ENCODE data around the gene ESPN. TPM values are rescaled to one million over a fixed set of nuclear protein-coding genes. Genes with fewer than 3 reads are reported as not detected.

The ESPN gene
- polyA plus RNA-seq, 1 experiment, result not detected

DNA sequence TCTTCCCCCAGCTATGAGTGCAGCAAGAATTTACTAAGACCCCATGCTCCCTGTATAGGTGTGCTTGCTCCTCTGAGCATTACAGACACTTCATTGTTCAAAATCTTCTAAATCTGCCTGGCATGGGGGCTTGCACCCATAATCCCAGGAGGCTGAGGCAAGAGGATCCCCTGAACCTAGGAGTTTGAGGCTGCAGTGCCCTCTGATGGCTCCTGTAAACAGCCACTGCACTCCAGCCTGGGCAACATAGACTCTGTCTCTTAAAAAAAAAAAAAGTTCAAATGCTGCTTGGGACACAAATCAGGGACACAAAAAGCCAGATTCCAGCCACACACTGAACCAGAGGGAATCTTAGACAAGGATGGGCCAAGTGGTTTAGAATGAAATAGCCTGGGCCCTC lies 27.6 kb upstream of the ESPN start:
- no peak overlapping the region for H3K4me3 ChIP-seq (ENCODE audit: low read depth, low read length)
- ChIA-PET CTCF (no interaction called here), POLR2A (interaction anchor here (0.9 kb wide), 1 partner anchor 38 kb away, joined by 3 read pairs; no protein-coding TSS in a partner anchor)
- no peaks in the 10 kb centered on the region for H3K9me3 ChIP-seq (ENCODE audit: control insufficient read depth, insufficient read depth, low read length)
- no peak overlapping the region for H3K27ac ChIP-seq (ENCODE audit: low read depth, low read length)
- DNase-seq (ENCODE audit: low read depth, low spot score), result no peak
- TF ChIP-seq, protein P1, sequence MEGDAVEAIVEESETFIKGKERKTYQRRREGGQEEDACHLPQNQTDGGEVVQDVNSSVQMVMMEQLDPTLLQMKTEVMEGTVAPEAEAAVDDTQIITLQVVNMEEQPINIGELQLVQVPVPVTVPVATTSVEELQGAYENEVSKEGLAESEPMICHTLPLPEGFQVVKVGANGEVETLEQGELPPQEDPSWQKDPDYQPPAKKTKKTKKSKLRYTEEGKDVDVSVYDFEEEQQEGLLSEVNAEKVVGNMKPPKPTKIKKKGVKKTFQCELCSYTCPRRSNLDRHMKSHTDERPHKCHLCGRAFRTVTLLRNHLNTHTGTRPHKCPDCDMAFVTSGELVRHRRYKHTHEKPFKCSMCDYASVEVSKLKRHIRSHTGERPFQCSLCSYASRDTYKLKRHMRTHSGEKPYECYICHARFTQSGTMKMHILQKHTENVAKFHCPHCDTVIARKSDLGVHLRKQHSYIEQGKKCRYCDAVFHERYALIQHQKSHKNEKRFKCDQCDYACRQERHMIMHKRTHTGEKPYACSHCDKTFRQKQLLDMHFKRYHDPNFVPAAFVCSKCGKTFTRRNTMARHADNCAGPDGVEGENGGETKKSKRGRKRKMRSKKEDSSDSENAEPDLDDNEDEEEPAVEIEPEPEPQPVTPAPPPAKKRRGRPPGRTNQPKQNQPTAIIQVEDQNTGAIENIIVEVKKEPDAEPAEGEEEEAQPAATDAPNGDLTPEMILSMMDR (IDR thresholded peaks at IDR 0.05; ENCODE audit: low read depth, low read length), result no peak
- H3K27me3 ChIP-seq (ENCODE audit: control insufficient read depth, insufficient read depth, low read length), result peaks cover 4% of the 10 kb centered on the region

DNA sequence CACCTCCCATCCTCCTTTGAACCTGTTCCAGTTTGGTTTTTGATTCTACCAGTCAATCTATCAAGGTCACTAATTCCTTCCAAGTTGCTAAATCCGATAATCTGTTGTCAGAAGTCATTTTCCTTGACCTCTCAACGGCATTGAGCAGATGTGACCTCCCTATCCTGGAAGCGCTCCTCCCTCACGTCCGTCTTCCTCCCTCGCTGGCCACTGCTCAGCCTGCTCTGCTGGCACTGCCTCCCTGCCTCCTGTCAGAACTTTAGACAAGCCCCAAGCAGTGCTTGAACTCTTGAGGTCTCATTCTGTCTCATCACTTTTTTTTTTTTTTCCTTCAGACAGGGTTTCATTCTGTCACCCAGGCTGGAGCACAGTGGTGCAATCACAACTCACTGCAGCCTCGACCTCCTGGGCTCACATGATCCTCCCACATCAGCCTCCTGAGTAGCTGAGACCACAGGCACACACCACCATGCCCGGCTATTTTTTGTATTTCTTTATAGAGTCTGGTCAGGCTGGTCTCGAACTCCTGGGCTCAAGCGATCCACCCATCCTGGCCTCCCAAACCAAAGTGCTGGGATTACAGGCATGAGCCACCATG lies 26.6 kb upstream of the ESPN start:
- DNase-seq (ENCODE audit: low read depth, low spot score), result no peak
- TF ChIP-seq, protein P1 (IDR thresholded peaks at IDR 0.05; ENCODE audit: low read depth, low read length), result no peak
- ChIA-PET POLR2A (no interaction called here), CTCF (interaction anchor here (1.6 kb wide), 1 partner anchor 34 kb away, joined by 3 read pairs; no protein-coding TSS in a partner anchor)
- H3K9me3 ChIP-seq (ENCODE audit: control insufficient read depth, insufficient read depth, low read length), result no peaks in the 10 kb centered on the region
- peaks cover 4% of the 10 kb centered on the region for H3K27me3 ChIP-seq (ENCODE audit: control insufficient read depth, insufficient read depth, low read length)
- no peak overlapping the region for H3K27ac ChIP-seq (ENCODE audit: low read depth, low read length)
- H3K4me3 ChIP-seq (ENCODE audit: low read depth, low read length), result no peak overlapping the region

DNA sequence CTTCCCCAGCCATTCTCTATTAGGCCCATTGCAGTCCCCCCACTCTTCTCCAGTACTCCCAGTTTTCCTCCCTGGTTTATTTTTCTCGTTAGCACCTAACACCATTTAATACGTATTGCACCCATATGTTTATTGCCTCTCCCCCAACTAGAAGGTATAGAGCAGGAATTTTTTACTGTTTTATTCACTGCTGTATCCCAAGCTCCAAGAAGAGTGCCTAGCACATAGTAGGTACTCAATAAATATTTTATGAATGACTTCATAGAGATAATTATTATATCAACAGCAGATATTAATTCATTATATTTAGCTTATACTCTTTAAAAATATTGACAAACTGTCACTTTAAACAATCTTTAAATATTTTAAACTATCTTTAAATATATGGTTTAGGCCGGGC lies 25.3 kb upstream of the ESPN start:
- POLR2A ChIA-PET, result no interaction called here
- Histone ChIP-seq H3K4me3 (ENCODE audit: low read depth, low read length) (no peak overlapping the region), H3K27ac (ENCODE audit: low read depth, low read length) (no peak overlapping the region), H3K9me3 (ENCODE audit: control insufficient read depth, insufficient read depth, low read length) (no peaks in the 10 kb centered on the region; the same call in 1 of the 2 replicates), H3K27me3 (ENCODE audit: control insufficient read depth, insufficient read depth, low read length) (peaks cover 4% of the 10 kb centered on the region)
- TF ChIP-seq, protein P1 (IDR thresholded peaks at IDR 0.05; ENCODE audit: low read depth, low read length), result no peak
- DNase-seq (ENCODE audit: low read depth, low spot score), result no peak
- CTCF ChIA-PET, result interaction anchor here (0.7 to 1.6 kb wide), 3 partner anchors 15 to 152 kb away, joined by 3 read pairs; no protein-coding TSS in a partner anchor

GRCh38 chr1:6401673-6402072 lies 22.9 kb upstream of the ESPN start:
- Histone ChIP-seq H3K27ac (ENCODE audit: low read depth, low read length) (no peak overlapping the region), H3K4me3 (ENCODE audit: low read depth, low read length) (no peak overlapping the region), H3K9me3 (ENCODE audit: control insufficient read depth, insufficient read depth, low read length) (no peaks in the 10 kb centered on the region; the same call in 1 of the 2 replicates), H3K27me3 (ENCODE audit: control insufficient read depth, insufficient read depth, low read length) (peaks cover 3% of the 10 kb centered on the region)
- ChIA-PET CTCF (interaction anchor here (1.1 kb wide), 1 partner anchor 54 kb away, joined by 3 read pairs; no protein-coding TSS in a partner anchor), POLR2A (no interaction called here)
- no peak for DNase-seq (ENCODE audit: low read depth, low spot score)
- TF ChIP-seq, protein P1 (IDR thresholded peaks at IDR 0.05; ENCODE audit: low read depth, low read length), result no peak

DNA sequence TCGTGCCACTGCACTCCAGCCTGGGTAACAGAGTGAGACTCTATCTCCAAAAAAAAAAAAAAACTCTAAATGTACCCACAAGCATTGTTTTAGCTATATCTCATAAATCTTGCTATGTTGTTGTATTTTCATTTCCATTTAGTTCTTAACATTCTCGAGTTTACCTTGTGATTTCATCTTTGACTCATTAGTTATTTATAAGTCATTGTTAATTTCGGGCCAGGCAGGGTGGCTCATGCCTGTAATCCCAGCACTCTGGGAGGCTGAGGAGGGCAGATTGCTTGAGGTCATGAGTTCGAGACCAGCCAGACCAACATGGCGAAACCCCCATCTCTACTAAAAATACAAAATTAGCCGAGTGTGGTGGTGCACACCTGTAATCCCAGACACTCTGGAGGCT lies 16.6 kb upstream of the ESPN start:
- CTCF ChIA-PET, result interaction anchor here (0.7 to 0.8 kb wide), 4 partner anchors 33 to 363 kb away, joined by 3 to 4 read pairs (median 3); no protein-coding TSS in a partner anchor
- POLR2A ChIA-PET, result interaction anchor here (0.6 kb wide), 1 partner anchor 24 kb away, joined by 3 read pairs; no protein-coding TSS in a partner anchor
- H3K4me3 ChIP-seq (ENCODE audit: low read depth, low read length), result no peak overlapping the region
- TF ChIP-seq, protein P1 (IDR thresholded peaks at IDR 0.05; ENCODE audit: low read depth, low read length), result no peak
- H3K27ac ChIP-seq (ENCODE audit: low read depth, low read length), result no peak overlapping the region
- H3K9me3 ChIP-seq (ENCODE audit: control insufficient read depth, insufficient read depth, low read length), result no peaks in the 10 kb centered on the region; the same call in 1 of the 2 replicates
- no peak for DNase-seq (ENCODE audit: low read depth, low spot score)
- H3K27me3 ChIP-seq (ENCODE audit: control insufficient read depth, insufficient read depth, low read length), result peaks cover 8% of the 10 kb centered on the region

All from AG04450 (cell line).